OCI-LY1 (cell line): ENCODE measurements around the gene SSTR5.

Experiments used
- EZH2 ChIP-seq: fragments of 200-600 bp; sonication (generic), shearing (Covaris generic); IDR thresholded peaks from 2 replicates; pipeline ENCODE4 v1.8.0; 2017; ENCODE audit warnings: borderline replicate concordance, mixed run types, mild to moderate bottlenecking, antibody characterized with exemption, low read length, moderate library complexity, mixed read lengths
- TF ChIP-seq, protein P1 (sequence below): fragments of 200-600 bp; sonication (generic), shearing (Covaris generic); IDR thresholded peaks from 2 replicates; pipeline ENCODE4 v1.5.1; 2017; ENCODE audit warnings: mild to moderate bottlenecking, antibody characterized with exemption, low read length, moderate library complexity, mixed read lengths

DNA sequence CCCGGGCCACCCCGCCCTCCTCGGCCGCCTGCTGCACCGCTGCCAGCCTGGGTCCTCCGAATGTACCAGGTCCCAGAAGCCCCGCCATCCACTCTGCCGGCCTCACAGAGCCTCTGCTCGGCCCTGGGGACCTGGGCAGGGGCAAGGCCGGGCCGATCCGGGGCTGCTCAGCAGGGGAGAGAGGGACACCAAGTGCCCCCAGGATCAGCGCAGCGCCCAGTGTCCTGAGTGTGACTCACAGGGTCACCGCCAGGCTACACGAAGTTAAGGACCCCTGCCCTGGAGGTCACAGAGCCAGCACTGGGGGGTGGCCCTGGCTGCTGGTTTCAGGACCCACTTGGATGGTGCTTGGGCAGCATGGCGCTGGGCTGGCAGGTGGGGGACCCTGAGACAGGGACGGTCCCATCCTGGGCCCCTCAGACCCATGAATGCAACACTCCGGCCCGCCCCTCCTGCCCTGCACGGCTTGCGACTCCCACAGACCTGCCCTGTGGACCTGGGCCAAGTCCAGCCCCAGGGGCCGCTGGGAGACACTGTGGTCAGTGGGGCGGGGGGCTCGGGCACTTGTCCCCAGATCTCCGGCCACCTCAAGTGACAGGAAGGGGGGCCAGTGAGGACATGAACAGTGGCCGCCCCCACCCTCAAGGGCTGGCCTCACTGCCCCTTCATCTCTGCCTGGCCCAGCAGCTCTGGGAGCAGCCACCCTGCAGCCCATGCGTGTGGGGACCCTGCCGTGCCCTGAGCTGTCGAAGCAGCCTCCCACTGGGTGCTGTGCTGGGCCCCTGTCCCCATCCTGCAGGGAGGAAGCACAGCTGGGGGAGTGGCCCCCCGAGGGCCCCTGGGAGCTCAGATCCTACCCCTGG is 23.2 kb upstream of the SSTR5 start:
- TF ChIP-seq, protein P1, sequence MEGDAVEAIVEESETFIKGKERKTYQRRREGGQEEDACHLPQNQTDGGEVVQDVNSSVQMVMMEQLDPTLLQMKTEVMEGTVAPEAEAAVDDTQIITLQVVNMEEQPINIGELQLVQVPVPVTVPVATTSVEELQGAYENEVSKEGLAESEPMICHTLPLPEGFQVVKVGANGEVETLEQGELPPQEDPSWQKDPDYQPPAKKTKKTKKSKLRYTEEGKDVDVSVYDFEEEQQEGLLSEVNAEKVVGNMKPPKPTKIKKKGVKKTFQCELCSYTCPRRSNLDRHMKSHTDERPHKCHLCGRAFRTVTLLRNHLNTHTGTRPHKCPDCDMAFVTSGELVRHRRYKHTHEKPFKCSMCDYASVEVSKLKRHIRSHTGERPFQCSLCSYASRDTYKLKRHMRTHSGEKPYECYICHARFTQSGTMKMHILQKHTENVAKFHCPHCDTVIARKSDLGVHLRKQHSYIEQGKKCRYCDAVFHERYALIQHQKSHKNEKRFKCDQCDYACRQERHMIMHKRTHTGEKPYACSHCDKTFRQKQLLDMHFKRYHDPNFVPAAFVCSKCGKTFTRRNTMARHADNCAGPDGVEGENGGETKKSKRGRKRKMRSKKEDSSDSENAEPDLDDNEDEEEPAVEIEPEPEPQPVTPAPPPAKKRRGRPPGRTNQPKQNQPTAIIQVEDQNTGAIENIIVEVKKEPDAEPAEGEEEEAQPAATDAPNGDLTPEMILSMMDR = no peak
- TF ChIP-seq EZH2 = no peak
